HG03139 (cell line): Measurements from ENCODE around the gene ATP2A2.
"Not testable (repeated sequence)": the region's sequence is repeated elsewhere in the genome, so short reads cannot be mapped to it uniquely, and the experiment has no call there.

Experiments used
- ATAC-seq: cut with Tn5 transposase; IDR thresholded peaks from one replicate; pipeline ENCODE4 v1.9.1; 2021; ENCODE audit not compliant: unreplicated experiment

Gene ATP2A2

DNA sequence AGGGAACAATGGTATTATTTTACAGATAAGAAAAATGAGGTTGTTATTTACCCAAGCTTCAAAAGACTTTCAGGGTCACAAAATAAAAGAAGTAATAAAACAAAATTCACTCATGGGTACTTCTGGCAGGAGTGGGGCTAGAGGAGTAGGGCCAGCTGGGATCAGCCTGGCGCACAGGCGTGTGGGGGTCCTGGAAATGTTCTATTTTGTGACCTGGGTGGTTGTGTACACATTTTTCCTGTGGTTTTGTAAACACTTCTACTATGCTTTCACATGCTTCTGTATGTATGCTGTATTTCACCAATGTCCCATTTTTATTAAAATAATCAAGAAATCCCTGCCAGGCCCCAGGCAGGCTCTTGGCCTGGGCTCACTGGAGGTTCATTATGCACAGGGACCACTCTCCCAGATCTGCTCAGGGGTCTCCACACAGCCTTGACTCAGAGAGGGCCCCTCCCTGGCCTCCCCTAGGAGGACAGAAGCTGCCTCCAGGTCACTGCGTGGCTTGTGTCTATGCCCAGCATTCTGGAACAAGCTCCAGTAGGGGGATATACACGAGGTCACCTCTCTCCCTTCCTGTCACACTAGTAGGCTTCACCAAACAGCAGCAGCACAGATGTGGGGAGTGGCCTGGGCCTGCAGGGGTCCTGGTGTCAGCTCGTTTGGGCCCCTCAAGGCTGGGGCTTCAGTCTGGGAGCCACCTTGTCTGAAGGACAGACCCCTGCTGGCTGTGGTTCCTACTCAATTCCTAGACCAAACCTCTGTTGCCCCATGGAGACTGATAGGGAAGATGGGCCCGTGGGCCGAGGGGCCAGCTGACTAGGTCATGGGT is 84.7 kb downstream of the ATP2A2 start:
- no peak for ATAC-seq

DNA sequence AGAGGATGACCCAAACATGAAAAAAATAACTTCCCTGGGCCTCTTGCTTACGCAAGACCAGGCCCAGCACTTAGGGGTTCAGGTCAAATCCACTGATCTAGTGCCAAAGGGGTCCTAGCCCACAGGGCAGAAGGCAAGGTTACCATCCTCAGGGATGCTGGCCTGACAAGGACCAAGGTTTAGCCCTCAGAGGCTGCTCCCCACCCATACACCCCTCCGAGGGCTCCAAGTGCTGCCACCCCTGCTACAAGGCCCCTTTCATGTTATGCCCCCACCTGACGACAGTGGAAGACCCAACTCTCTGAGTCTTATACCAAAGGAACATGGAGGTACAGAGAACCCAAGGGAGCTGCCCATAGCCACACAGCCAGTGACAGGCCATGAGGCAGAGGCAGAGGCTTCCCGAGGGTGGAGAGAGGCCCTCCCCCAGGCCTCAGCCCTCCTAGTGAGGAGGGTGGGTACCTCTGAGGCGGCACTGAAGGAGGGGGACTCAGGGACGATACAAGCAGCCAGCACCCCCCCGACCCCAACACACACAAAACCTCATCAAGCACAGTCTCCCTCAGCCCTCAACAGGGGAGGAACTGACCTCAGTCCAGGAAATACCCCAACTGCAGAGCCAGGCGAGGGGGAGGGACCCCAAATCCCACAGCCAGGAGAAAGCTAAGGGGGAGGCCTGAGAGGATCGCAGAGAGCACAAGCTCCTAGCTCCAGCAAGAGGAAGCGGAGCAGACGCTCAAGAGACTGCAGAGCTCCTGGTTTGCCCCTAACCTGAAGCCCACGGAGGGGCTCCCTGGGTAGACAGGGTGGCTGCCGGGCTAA is 85.5 kb downstream of the ATP2A2 start:
- ATAC-seq: no peak

DNA sequence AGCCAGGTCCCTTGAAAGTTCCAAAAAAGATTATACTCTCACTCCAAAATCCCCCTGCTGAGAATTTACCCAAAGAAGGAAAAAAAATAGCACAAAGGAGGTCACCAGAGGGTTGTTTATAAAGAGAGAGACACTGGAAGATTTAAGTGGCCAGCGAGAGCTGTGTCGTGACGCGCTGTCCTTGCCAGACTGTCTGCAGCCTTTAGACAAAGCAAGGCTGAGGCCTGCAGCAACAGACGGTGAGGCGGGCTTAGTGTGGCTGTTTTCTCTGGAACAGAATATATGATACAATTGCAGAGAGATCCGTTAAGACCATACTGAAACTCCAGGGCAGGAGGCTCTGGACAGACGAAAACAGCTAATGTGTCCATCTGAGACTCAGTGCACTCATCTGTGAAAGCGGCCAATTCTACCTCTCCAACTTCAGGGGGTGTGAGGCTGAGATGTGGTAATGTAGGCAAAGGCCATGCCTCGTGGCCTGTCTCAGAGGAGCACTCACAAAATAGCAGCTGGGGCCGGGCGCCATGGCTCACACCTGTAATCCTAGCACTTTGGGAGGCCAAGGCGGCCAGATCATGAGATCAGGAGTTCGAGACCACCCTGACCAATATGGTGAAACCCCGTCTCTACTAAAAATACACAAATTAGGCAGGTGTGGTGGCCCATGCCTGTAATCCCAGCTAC is 86.3 kb downstream of the ATP2A2 start:
- ATAC-seq: no peak

DNA sequence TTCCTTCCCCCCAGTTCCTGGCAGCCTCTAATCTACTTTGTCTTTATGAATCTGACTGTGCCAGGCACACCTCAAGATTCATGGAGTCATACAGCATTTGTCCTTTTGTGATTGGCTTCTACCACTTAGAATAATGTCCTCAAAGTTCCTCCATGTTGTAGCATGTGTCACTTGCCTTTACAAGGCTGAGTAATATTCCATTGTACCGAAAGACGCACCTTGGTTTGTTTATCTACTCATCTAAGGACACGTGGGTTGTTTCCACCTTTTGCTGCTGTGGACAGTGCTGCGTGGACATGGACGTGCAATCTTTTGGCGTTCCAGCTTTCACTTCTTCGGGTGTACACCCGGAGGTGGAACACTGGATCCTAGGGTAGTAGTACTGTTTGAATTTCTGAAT is 88.9 kb downstream of the ATP2A2 start:
- no peak for ATAC-seq

DNA sequence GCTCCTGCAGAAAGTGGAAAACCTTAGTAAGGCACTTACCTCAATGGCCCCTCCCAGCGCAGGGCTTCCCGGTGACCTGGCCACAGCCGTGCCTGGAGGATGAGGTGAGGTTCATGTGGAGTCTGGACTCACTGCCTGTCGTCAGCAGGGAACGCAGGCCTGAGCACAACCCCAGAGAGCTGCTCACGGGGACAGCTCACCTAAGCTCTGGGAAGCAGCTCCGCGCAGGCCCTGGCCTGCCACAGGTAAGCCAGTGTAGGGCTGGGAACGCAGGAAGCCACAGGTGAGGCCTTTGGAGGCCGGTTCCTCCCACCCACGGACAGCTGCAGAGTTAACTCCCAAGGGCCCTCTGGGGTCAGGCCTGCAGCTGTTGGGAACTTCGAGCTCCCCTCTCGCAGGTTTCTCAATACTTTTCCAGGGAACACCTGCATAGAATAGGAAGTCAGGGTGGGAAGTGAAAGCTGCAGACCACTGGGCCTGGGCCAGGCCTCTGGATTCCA is 89.7 kb downstream of the ATP2A2 start:
- no peak for ATAC-seq

DNA sequence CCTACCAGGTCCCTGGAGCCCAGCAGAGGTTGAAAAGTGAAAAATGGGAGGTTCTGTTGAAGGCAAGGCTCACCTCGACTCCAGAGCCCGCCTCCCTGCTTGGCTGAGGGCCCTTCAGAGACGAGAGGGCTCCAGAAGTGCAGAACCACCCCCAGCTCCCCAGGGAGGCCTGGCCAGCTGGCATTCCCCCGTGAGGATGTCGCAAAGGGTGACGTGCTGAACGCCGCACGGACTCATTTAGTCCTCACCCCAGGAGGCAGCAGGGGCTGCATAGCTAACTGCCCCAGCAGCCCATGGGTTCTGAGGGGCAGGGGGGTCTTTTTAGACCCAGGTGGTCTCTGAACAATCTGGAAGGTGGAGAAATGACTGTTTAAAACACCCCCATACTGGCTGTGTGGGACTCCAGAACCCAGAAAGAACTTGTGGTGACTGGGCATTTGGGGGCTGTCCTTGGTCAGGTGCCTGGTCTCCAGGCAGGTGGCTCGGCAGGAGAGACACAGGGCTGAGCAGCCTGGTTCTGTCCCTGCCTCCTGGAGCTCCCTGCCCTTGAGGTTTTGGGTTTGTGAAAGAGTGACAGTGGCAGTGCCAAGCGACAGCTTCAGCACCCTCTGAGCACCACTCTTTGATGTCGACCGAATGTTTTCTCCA is 90.5 kb downstream of the ATP2A2 start:
- peak; percentile 64 for ATAC-seq

DNA sequence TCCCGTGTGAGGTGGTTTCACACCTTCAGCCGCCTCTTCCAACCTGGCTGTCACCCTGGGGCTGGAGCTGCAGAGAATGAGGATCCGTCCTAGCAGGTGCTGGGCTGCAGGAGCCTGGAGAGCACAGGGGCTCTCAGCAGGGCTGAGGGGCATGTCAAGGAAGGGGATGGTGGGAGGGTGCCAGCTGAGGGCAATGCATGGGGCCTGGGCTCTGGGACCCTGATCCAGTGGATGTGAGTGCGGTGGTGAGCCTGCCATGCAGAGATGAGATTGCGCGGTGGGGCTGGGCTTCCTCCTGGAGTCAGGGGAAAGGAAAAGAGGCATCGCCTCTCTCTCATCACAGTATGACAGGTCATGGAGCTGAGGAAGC is 91.0 kb downstream of the ATP2A2 start:
- ATAC-seq: no peak

DNA sequence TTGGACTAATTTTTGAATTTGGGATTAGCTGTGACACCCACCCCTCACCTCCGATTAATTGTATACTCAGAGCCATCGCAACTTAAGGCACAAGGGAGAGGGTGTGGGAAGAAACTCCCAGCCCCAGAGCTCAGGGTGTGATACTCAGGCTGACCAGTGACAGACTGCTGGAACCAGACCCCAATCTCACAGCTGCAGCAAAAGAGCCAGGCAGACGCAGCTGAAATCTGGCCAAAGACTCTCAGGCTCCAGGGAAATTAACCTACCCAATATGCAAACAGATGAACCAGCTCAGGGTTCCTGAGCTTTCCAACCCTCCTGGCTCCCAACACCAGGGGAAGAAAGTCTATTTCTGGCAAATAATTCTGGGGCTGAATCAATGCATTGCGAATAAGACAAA is 92.0 kb downstream of the ATP2A2 start:
- no peak for ATAC-seq

DNA sequence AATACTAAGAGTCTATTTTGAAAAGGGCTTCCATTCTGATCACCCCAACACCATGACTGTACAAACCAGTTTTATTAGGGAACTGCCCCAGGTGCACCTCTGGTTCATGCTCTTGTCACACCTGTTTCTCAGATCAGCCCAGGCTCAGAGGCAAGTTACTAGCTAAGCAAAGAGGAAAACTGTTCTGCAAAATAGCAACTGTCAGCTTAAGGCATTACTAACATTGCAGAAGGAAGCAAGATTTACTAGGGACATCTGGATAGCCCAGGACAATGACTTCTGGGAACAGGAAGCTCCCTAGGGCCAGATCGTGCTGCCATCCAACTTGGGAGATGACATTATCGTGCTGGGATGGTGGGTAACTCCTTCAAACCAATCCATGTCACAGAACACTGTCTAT is 92.4 kb downstream of the ATP2A2 start:
- ATAC-seq: no peak

DNA sequence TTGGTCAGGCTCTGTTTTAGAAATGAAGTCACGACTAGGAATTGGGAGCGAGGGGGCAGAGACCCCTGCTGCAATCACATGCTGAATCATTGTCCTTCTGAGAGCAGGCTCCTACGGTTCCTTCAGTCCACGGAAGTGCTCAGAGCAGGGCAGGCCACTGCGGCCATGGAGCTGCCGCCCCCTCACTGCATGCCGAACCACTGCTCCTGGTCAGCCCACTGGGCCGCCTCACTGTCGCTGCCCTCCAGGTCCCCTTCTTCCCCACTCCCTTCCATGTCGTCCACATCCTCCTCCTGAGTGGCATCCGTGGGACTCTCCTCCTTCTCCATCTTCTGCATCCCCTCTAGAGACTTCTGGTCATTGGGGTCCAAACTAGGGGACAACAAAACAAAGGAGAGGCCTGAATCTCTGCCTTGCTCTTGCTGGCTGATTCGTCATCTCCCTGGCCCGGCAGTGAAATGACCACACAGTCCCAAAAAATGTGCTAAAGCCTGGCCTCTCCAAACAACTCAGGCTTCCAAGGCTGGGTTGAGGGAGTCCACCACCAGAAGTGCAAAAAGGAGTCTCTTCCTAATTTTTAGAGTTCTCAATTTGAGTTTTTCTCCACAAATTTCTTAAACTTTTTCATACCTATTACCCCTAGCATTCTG is 93.0 kb downstream of the ATP2A2 start:
- no peak for ATAC-seq

DNA sequence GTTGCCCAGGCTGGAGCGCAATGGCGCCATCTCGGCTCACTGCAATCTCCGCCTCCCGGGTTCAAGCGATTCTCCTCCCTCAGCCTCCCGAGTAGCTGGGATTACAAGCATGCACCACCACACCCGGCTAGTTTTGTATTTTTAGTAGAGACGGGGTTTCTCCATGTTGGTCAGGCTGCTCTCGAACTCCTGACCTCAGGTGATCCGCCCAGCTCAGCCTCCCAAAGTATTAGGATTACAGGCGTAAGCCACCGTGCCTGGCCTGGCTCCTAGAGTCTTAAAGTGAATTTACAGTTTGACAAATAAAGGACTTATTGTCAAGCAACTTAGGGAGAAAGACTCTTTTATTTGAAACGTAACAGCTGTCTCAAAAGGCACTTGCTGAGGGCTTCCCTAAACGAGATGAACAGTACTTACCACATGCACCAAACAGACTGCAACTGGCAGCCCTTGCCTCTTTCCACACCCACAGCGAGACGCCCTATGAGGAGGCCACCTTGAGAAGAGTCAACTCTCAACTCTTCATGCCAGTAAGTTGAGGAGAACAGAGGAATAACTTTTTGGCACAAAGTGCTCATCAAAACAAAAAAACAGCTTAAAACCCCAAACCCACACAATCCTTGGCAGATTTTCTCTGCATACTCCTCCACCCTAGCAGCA is 97.2 kb downstream of the ATP2A2 start:
- ATAC-seq: not testable (repeated sequence)

DNA sequence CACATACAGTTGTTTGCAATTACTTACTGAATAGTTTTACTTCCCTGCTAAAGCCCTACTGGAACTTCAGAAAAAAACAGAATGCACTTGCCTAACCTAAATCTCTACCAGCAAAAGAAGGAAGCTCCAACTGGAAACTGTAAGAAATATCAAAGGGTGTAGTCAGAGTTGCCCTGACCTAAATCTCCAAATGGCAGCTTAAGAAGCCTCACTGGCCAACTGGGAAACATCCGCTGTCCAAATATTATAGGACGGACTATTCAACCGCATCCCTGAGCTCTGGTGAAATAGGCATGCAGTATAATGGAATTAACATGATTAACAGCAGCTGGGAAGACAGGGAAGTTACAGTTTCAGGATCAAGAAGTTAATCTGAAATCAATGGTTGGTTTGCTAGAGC is 98.2 kb downstream of the ATP2A2 start:
- no peak for ATAC-seq

DNA sequence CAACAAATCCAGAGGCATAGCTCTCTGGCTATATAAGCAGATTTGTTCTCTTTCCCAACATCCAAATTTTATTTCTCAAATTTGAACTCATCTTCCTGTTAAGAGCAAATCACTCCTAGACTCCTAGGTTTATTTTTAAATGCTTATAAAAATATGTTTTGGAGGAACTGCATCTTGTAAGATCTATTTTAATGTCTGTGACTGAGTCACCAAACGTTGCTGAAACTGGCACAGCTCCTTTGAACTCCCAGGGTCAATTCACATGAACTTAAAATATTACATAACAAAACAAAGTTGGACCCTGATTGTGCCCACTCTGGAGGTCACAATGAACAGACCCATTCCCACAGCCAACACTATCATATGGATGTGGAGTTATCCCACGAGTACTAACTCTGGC is 98.6 kb downstream of the ATP2A2 start:
- no peak for ATAC-seq

DNA sequence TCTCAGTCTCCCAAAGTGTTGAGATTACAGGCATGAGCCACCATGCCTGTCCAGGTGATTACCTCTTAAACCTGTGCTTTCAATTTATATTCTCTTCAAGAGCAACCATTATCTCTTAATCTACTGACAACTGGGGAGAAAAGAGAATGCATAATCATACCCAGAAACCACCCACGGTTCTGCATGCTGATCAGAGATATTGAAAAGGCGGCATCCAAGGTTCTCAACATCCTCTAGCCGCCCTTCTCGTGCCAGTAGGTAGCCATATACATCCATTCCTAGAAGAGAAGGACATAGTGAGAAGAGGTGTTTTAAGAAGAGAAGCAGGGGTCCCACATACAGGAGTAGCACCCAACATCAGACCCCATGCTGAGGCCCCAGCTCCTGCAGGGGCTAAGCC is 101.6 kb downstream of the ATP2A2 start:
- no peak for ATAC-seq
